GM12892 (cell line): ENCODE data around the gene TMEM45A.

Source experiments
- POLR2A ChIP-seq: IDR thresholded peaks from 2 replicates; pipeline ENCODE4 v1.6.1; 2011; ENCODE audit warnings: low read depth, low read length, control low read depth
- POLR2AphosphoS5 ChIP-seq: IDR thresholded peaks from 2 replicates; pipeline ENCODE4 v1.6.1; 2011; ENCODE audit warnings: low read depth, low read length, control low read depth
- TAF1 ChIP-seq: IDR thresholded peaks from 2 replicates; pipeline ENCODE4 v1.6.1; 2011; ENCODE audit warnings: low read depth, mild to moderate bottlenecking, control low read depth, low read length, borderline replicate concordance

DNA sequence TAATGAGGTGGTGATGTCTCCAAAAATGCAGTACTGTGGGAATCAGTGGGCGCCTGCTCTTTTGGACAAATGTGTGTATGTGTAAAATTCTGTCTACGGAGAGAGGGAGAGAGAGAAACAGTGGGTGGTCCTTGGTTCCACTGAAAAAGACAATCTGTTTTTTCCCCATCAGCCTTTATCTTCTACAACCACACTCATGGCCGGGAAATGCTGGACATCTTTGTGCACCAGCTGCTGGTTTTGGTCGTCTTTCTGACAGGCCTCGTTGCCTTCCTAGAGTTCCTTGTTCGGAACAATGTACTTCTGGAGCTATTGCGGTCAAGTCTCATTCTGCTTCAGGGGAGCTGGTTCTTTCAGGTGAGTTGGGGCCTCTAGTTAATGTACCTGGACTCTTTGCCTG lies 65.8 kb downstream of the TMEM45A start:
- TF ChIP-seq POLR2A (no peak), POLR2AphosphoS5 (no peak), TAF1 (no peak)
